NOMO-1 treated with DMSO at 0.1 percent for 48 hours (cell line): Measurements from ENCODE around the gene DARS1.
A peak's percentile ranks its signal among the peaks of the same experiment; 100 is the strongest.

ENCODE experiments used
- DNase-seq: peaks from one replicate; lab custom pipeline; 2025; ENCODE audit not compliant: unreplicated experiment; lab: John Stamatoyannopoulos, UW

The DARS1 gene

DNA sequence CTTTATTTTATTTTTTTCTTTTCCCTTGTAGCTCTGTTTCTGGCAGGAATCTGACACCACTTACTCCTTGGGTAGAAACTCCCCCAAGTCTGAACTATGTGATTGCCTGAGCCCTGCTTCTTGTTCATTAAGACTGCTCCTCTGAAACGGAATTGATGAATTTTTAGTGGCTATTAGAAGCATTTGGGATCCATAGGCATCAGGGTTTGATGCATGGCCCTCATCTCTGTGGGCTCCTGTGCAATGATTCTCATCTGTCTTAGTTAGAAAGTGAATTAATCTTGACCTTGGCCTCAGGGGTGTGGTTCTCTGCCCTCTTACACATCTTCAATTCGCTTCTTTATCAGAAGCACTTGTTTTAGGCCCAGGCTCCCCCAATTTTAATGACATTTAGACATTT, 31.0 kb upstream of the DARS1 start:
- DNase-seq, result no peak

DNA sequence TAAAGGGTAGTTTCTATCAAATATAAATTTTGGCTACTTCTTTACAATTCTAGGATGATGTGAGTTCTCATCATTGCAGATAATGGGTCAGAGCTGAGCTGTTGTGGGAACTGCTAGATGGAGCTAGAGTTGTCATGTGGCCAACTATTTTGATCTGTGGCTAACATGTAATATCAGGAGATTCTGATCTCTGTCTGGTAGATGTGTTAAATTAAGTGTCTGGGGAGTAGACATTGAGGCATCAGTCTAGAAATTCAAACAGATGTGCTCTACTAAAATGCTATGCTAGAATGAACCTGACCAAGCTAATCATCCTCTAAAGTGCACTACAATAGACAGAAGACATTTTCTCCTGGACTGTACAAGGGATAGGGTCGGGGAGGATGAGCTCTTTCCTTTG, 30.3 kb upstream of the DARS1 start:
- DNase-seq, result no peak

DNA sequence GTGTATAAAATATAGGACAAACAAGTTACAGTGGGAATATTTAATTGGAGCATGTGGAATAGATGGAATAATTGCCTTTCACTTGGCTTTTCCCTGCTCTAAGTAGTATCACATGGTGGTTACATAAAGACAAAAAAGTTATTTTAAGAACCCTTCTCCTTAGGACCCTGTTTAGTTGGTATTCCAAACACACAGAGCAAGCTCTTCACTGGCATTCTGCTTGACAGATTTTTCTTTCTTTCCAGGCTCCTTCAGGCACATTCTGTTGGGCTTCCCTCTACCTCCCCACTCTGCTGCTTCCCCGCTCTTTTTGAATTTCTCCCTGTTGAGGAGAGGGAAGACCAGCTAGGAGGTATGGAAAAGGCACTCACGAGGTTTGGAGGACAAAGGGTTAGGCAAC, 29.0 kb upstream of the DARS1 start:
- DNase-seq, result no peak

DNA sequence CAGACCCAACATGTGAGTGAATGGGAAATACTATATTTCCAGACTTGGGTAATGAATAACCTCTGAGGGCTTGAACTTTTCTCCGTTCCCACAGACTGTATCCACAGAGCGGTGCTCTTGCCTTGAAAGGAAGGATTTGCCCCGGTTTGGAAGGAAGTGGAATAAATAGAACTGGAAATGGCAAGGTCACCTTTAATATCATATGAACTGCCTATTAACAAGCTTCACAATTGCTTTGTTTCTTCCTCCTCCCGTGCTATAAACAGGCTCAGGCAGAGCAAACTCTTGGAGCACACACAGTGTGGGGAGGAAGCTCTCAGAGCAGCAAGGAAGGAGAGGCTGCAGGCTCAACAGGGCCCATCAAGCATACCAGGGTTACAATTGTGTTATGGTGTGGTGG, 28.5 kb upstream of the DARS1 start:
- DNase-seq, result peak; percentile 27

DNA sequence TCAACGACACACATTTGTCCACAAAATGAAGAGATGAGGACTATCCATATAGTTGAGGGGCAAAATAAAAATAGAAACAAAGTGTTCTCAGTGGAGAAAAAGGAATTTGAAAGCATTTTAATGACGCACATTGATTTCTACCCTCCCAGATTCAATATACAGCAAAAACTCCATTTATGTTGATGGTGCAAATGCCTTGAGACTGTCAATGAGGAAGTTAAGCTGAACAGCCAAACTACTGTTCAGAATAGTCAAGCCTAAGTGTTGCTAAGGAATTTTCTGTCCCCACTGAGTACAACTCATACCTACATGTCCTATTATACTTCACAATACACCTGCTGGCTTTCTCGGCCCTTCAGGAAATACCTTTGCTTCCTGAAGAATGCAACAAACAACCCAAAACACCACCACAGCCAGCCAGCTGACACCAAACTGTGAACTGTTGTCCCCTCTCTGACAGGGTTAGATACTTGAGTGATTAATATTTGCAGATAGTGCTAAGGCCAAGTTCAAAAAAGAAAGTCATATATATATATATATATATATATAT, 27.8 kb upstream of the DARS1 start:
- DNase-seq, result no peak

DNA sequence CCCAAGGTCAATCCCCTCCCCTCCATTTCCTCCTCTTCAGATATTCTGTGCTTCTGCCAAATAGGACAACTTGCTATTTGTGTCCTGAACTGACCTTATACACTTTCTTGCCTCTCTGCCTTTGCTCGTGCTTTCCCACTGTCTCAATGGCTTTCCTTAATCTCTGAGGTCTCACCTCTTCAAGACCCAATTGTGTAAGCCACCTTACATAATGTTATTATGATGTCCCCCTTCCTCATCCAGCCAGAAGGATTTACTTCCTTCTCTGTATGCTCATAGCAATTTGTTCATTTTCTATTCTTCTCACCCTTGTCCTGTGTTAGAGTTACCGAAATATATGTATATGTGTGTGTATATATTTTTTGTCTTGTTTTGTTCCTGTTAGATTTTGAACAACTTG, 26.9 kb upstream of the DARS1 start:
- peak; percentile 72 for DNase-seq

DNA sequence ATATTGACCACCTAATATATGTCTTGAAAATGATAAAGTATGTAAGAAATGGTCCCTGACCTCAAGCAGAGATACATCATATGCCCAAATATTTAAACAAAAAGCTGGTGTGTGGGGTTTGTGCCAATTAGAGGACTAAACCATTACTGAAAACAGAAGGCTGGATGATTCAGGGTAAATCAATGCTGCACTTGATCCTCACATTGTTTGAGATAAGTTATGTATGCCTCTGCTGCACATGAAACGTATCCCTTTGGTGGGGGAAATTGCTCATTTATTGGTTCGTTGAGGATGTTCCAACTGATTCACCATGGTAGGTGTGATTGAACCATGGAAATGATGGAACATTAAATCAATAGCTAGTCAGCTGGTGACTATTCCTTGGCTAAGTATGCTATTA, 24.7 kb upstream of the DARS1 start:
- no peak for DNase-seq

DNA sequence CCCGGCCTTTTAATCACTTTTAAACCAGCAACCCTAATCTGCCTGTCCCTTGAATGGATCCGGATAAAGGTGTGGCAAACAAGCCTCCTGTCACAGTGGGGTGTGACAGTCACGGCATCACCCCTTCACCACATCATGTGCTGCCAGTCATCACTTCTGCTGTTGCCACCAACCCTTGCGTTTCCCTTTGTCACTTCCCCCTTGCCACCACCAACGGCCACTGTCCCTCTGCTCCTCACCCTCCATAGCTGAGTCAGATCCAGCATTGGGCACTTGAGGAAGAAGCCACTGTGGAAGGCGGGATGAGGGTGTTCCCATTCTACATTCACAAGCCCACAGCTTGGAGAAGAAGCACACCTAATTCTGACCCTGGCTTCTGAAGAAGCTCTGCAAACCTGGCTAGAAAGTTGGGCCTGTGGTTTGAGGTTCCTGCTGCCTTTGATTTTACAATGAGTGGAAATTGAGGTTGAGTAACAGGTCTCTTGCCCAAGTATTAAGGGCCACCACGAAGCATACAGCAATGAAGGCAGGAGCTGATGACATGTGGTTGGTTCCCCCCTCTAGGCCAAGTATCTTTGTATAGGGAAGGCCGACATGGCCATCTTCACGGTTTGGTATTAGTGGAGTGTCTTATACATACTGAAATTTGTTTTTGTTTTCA, 22.9 kb upstream of the DARS1 start:
- DNase-seq, result peak; percentile 100

DNA sequence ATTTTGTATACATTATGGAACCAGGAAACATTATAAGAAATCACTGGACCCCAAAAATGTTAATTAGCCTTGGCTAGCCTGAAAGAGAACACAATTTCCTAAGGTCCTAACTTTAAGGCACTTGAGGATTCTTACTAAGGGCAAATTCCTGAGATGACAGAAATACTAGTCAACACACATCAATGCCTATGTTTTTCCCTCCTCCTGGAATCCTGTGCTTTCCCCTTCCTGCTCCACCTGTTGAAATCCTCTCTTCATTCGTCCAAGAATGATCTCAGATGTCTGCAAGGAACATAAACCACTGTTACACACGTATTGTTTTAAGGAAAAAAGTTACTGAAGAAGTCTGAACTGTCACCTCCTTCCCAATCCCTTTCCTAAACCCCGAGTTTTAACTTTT, 21.2 kb upstream of the DARS1 start:
- DNase-seq, result no peak

DNA sequence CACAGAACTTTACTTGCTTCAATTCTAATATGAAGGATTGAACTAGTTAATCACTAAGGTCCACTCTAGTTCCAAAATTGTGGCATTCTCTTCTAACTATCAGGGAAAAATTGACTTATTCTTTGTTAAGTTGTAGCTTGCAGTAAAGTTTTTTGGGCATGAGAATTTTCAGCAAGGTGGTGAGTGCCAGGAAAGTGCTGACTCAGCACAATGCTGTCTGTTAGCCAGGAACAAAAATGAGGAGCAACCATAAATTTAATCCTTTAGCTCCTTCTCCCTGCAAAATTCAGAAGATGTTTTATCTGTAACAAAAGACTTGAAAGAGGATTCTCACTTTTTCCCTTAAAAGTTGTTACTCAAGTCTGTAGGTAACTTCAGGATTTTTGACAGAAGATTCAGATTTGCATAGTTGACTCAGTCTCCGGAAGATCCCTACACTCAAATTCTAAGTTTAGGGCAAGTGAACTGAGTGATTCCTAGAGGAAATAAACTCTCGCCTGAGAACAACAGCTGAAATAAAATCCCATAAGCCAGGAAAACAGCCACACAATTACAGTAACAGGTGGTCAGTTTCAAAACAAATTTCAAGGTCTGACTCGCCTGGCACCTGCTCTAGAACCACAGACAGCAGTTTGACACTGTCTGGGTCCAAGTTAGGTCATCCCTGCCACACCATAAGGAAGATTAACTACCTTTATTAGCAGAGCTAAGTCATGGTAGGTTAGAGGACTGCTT, 20.2 kb upstream of the DARS1 start:
- DNase-seq, result no peak

DNA sequence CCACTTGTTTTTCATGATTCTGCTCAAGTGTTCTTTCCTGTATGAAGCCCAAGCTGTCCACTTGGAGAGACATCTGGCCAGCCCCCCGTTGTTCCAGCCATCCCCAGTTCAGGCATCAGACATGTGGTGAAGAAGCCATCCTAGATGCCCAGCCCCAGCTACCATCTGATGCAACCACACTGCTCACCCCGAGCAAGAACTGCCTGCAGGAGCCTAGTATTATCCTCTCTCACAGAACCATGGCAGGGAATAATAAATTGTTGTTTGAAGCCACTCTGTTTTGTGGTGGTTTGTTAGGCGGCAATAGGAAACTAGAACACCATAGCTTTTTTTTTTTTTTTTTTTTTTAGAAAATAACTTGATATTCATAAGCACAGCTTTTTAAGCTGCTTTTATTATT, 19.5 kb upstream of the DARS1 start:
- no peak for DNase-seq

DNA sequence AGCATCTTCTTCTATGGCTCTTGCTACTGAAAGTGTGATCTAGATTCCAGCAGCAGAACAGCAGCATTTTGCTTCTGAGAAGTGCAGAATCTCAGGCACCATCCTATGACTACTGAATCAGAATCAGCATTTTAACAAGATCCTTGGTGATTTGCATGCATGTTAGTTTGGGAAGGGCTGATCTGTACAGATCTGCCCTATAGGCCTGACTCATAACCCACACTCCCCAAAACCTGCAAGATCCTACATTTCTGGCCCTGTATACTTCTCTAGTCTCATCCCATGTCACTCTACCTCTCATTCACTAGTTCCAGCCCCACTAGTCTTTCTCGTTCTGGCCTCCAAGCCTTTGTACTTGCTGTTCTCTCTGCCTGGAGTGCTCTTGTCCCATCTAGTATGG, 15.7 kb upstream of the DARS1 start:
- DNase-seq, result no peak

DNA sequence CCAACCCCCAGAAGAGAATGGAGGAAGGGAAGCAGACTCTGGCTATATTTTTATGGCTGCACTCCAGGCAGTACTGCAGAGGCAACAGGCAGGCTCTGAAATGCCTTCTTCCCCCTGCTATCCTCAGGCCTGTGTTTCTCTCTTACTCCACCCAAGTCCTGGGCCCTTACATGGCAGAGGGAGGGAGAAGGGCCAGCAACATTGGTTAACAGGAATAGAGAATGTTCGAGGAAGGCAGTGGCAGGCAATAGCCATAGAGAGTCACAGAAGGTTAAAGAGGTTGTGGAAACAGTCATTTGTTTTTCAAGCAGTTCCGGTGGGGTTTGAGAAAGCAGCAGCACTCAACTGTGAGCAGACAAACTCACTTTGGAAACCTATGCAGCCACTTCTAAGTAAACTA, 15.1 kb upstream of the DARS1 start:
- peak; percentile 53 for DNase-seq

DNA sequence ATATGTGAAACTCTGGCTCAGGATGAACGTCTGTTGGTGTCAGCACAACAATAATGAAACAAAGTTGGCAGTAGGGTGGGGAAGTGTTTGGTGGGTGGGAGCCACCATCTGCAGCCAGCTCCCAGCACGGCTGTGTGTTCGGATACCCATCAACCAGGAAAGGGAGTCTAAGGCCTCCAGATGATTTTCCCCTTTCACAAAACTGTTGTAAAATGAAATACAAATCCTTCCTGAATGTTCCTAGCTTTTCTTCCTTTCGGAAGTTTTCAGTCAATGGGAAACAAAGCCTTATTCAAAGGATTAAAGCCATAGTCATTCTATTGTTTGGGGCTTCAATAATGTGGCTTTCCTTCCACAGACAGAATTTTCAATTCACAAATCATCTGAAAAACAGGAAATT, 14.5 kb upstream of the DARS1 start:
- DNase-seq, result no peak

DNA sequence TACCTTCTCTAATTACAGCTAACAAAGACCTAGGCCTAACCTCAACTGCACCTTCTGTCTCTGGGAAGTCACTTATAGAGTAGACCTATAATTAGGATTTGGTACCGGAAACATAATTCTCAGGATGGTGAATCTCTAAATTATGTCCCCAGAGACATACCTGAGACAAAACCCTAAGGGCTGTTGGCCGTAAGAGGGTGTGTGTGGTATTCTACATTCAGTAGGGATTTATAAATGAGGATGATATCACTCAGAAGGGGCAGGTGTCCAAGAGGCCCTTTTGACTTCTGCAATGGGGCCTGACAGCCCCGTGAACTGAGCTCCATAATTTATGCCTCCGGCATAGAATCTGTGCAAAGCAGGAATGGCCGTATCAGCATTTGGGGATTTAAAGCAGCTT, 13.5 kb upstream of the DARS1 start:
- no peak for DNase-seq

DNA sequence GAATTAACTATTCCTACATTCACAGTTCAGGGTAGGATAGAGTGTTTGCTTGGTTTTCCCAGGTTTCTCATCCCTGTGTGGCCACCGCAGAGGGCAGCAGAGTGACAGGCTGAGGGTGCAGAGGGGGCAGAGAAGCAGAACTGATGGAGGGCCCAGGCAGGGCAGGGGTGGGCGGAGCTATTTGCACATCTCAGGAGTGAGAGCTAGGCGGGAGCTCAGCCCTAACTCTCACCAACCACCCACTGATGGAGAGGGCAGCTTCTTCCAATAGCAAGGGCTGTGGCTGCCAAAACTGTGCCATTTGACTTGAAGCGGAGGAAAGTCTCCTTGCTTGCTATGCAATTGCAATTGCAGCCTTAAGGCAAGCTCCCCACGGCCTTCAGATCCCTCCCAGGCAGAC, 12.0 kb upstream of the DARS1 start:
- DNase-seq, result peak; percentile 86

DNA sequence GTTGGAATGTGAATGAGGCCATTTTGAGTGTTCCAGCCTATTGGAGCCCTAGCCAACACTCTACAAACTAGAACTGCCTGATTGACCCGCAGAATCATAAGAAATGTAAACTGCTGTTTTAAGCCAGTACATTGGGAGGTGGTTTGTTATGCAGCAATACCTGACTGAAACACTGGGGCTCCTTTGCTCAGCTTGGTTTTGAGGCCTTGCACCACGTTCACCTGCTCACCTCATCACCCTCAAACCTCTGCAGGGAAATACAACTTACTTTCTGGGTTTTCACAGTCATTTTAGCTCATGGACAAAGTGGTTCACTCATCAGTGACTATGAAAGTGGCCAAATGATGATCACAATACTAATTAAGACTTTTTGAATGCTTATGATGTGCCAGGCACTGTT, 10.9 kb upstream of the DARS1 start:
- no peak for DNase-seq

DNA sequence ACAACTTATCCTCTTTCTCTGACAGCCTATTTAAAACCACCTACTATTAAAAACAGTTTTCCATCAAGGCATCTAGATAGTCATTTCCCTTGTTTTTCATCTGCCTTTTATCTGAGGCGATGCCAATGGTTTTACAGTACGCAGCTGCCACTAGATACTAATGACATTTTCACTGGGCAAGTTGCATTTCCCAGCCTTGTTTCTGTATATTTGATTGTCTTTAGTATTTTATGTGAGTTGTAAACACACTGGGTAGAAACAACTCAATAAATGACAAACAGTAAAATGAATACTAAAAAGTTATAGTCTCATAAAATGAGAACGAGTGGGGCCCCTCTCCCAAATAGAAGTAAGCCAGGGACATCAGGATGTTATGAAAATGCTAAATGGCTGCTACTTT, 8.9 kb upstream of the DARS1 start:
- DNase-seq, result no peak

DNA sequence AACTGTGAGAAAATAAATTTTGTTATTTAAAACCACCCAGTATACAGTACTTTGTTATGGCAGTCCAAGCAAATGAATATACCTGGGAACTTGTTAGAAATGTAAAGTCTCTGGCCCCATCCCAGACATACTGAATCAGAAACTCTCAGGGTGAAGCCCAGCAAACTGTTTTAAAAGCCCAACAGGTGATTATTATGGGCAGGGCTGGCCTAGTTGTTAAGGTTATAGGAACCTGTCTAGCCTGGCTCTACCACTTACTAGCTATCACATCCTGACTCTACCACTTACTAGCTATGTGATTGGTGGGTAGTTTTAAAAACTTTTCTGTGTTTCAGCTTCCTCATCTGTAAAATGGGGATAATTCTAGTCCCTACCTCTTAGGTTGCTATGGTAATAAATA, 8.0 kb upstream of the DARS1 start:
- DNase-seq, result no peak

DNA sequence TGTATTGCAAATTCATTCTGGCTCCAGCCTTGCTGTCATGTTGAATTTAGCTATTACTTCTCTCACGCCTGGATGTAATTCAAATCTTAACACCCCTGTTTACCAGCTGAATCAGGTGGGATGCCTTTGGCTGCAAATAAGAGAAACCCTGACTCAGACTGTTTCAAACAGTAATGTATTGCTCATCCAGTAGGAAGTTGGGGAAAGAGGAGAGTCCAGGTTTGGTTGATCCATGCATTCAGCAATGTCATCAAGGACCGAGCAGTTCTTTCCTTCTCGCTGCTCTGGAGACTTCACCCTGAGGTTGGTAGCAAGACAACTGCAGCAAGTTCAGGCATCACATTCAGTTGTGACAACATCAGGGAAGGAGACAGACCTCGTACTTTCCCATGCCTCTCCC, 6.4 kb upstream of the DARS1 start:
- DNase-seq, result no peak

DNA sequence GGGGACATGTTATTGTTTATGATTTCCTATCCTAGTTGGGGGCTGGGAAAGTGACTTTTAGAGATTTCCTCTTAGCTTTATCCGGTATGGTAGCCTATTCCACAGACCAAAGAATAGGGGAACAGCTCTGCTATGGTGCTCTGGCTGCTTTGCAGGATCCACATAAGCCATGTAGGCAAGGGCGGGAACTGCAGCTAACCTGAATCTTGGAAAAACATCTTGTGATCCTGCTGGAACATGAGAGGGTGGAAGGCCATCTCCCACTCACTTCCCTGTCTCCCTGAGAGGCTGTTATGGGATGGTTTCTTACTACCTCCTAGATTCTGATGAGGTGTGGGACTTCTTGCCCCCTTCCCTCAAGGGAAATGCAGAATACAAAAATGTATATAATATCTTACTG, 2.0 kb upstream of the DARS1 start:
- DNase-seq, result no peak

DNA sequence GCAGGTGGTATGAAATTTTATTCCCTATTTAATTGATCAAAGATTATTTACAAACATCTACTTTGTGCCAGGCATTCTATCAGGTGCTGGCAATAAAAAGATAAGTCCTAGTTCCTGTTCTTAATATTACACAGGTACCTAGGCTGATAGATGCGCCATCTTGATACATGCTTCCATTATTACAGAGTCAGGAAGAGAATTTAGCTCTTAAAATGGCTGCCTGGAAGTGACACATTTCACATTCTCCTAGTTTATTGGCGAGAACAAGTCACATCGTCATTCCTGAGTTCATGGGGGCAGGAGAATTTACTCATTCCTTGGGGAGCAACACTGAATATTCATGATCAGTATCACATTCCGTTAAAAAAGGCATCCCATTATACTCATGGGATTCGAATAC, 1.1 kb upstream of the DARS1 start:
- DNase-seq, result no peak
